HepG2 (cell line): ENCODE data around the gene C1GALT1.
"Not testable (repeated sequence)": the region's sequence is repeated elsewhere in the genome, so short reads cannot be mapped to it uniquely, and the experiment has no call there.

ENCODE experiments used
- ASH2L ChIP-seq: fragments of 300-600, 200-600 bp; sonication (generic); IDR thresholded peaks from 2 replicates; pipeline ENCODE4 v1.7.0; 2017; ENCODE audit warnings: low read depth, mild to moderate bottlenecking, moderate library complexity, mixed read lengths, low read length; ENCODE audit not compliant: insufficient read length
- CTCF ChIP-seq: sonication (generic); formaldehyde crosslinking; IDR thresholded peaks from 2 replicates; pipeline ENCODE4 v1.5.0; 2020; ENCODE audit warnings: mild to moderate bottlenecking, missing genetic modification reagents, moderate library complexity
- EP300 ChIP-seq, 3 experiments: sonication (generic) in 1 of 3; formaldehyde crosslinking in 1 of 3; IDR thresholded peaks; 2 replicates each; pipeline versions ENCODE4 v1.5.1 to v1.6.1; 2011 to 2020; ENCODE audit warnings: low read depth in 2 of 3, low read length in 2 of 3, borderline replicate concordance in 1 of 3, improper control_type of control experiment in 1 of 3, mild to moderate bottlenecking in 1 of 3, missing genetic modification reagents in 1 of 3, moderate library complexity in 1 of 3
- EZH2 ChIP-seq: conservative IDR thresholded peaks from 2 replicates; pipeline ENCODE4 v1.6.1; 2012; ENCODE audit warnings: mild to moderate bottlenecking, low read depth, low read length, moderate library complexity
- HDAC6 ChIP-seq: fragments of 200-600 bp; sonication (generic); IDR thresholded peaks from 2 replicates; pipeline ENCODE4 v1.7.0; 2017; ENCODE audit warnings: mild to moderate bottlenecking, antibody characterized with exemption, low read length, low read depth
- POLR2A ChIP-seq, 2 experiments: IDR thresholded peaks; 2 replicates each; pipeline ENCODE4 v1.6.1; 2011; ENCODE audit warnings: low read depth in 2 of 2, low read length in 2 of 2, mild to moderate bottlenecking in 1 of 2, moderate library complexity in 1 of 2; ENCODE audit not compliant: insufficient read depth in 1 of 2
- REST ChIP-seq, 2 experiments: IDR thresholded peaks; 2 replicates each; pipeline ENCODE4 v1.6.1; 2011 to 2012; ENCODE audit warnings: low read length in 2 of 2, borderline replicate concordance in 1 of 2, low read depth in 1 of 2, mild to moderate bottlenecking in 1 of 2, moderate library complexity in 1 of 2
- RFX1 ChIP-seq: fragments of 450-650 bp; IDR thresholded peaks from 2 replicates; pipeline ENCODE4 v1.6.1; 2017
- SAP130 ChIP-seq: IDR thresholded peaks from 2 replicates; pipeline ENCODE4 v1.6.1; 2016; ENCODE audit warnings: low read depth
- SMAD3 ChIP-seq: sonication (generic); formaldehyde crosslinking; IDR thresholded peaks from 2 replicates; pipeline ENCODE4 v1.4.0; 2020; ENCODE audit warnings: missing genetic modification reagents
- SOX13 ChIP-seq, 3 experiments: fragments of 450-650 bp in 1 of 3; sonication (generic) in 1 of 3; formaldehyde crosslinking in 1 of 3; IDR thresholded peaks in 2 of 3; conservative IDR thresholded peaks in 1 of 3; 2 replicates each; pipeline versions ENCODE4 v1.5.0 to v1.6.1; 2016 to 2020; ENCODE audit warnings: antibody characterized with exemption in 1 of 3, mild to moderate bottlenecking in 1 of 3, missing compliant biosample characterization in 1 of 3, missing genetic modification reagents in 1 of 3, moderate library complexity in 1 of 3
- SOX6 ChIP-seq, 2 experiments: fragments of 450-650 bp in 1 of 2; sonication (generic) in 1 of 2; formaldehyde crosslinking in 1 of 2; IDR thresholded peaks; 2 replicates each; pipeline versions ENCODE4 v1.4.0 to v1.6.1; 2017 to 2020; ENCODE audit warnings: antibody characterized with exemption in 1 of 2, mild to moderate bottlenecking in 1 of 2, missing genetic modification reagents in 1 of 2
- ZNF790 ChIP-seq: sonication (generic); formaldehyde crosslinking; IDR thresholded peaks from 2 replicates; pipeline ENCODE4 v1.8.0; 2022; ENCODE audit warnings: missing genetic modification reagents, mild to moderate bottlenecking, borderline replicate concordance
- TF ChIP-seq, protein P1 (sequence below): sonication (generic); formaldehyde crosslinking; IDR thresholded peaks from 2 replicates; pipeline ENCODE4 v1.9.0; 2022; ENCODE audit warnings: low read depth, missing genetic modification reagents

DNA sequence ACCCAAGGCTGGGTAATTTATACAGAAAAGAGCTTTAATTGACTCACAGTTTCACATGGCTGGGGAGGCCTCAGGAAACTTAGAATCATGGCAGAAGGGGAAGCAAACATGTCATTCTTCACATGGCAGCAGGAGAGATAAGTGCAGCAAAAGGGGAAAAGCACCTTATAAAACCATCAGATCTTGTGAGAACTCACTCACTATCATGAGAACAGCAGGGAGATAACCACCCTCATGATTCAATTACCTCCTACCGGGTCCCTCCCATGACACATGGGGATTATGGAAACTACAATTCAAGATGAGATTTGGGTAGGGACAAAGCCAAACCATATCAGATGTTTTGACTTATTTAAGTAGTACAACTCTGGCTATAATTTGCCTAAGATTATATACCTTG is 46.4 kb upstream of the C1GALT1 start:
- not testable (repeated sequence) for TF ChIP-seq SOX13 (IDR thresholded peaks at IDR 0.05); SOX13 (CRISPR knock-in tag; conservative IDR thresholded peaks at IDR 0.05 in 1 of 2, IDR thresholded peaks at IDR 0.05 in 1 of 2); EP300 (IDR thresholded peaks at IDR 0.05; ENCODE audit: low read depth in 2 of 2, low read length in 2 of 2); EP300 (CRISPR knock-in tag; IDR thresholded peaks at IDR 0.05; ENCODE audit: borderline replicate concordance); SMAD3 (CRISPR knock-in tag); REST (IDR thresholded peaks at IDR 0.05; ENCODE audit: borderline replicate concordance in 1 of 2, low read depth in 1 of 2, low read length in 2 of 2); RFX1; ASH2L; HDAC6; POLR2A (IDR thresholded peaks at IDR 0.05; ENCODE audit: insufficient read depth in 1 of 2, low read depth in 2 of 2, low read length in 2 of 2); CTCF (CRISPR knock-in tag); SAP130; SOX6 (IDR thresholded peaks at IDR 0.05); SOX6 (CRISPR knock-in tag; IDR thresholded peaks at IDR 0.05); EZH2; ZNF790 (CRISPR knock-in tag)
- TF ChIP-seq, protein P1, sequence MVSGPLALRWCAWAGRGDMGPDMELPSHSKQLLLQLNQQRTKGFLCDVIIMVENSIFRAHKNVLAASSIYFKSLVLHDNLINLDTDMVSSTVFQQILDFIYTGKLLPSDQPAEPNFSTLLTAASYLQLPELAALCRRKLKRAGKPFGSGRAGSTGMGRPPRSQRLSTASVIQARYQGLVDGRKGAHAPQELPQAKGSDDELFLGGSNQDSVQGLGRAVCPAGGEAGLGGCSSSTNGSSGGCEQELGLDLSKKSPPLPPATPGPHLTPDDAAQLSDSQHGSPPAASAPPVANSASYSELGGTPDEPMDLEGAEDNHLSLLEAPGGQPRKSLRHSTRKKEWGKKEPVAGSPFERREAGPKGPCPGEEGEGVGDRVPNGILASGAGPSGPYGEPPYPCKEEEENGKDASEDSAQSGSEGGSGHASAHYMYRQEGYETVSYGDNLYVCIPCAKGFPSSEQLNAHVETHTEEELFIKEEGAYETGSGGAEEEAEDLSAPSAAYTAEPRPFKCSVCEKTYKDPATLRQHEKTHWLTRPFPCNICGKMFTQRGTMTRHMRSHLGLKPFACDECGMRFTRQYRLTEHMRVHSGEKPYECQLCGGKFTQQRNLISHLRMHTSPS (CRISPR knock-in tag), result not testable (repeated sequence)
